ENCODE data around the gene CEMP1.
"Not testable (repeated sequence)": the region's sequence is repeated elsewhere in the genome, so short reads cannot be mapped to it uniquely, and the experiment has no call there.

The CEMP1 gene

GRCh38 chr16:2531371-2531695 lies at the start of gene CEMP1:
Gene CEMP1, minus strand, starts transcription at chr16:2531408. Its CDS starts 335 bp downstream, at chr16:2531073.
- in situ Hi-C loops (cut with HindIII; ENCODE audit: low pct_ligation_motif_present, low pct_unique_long_range_greater_than_20kb, low sequenced_read_pairs), result no loop called here
- DNase-seq, result no peak

GRCh38 chr16:2580818-2581217 lies 49.6 kb upstream of the CEMP1 start:
- DNase-seq; in situ Hi-C loops (cut with HindIII; ENCODE audit: low pct_ligation_motif_present, low pct_unique_long_range_greater_than_20kb, low sequenced_read_pairs): not testable (repeated sequence)

- in situ Hi-C loops (cut with HindIII; ENCODE audit: low pct_ligation_motif_present, low pct_unique_long_range_greater_than_20kb, low sequenced_read_pairs); DNase-seq: not testable (repeated sequence)
Observed at GRCh38 chr16:2580143-2580542, 48.9 kb upstream of the CEMP1 start.

GRCh38 chr16:2578905-2579304 lies 47.7 kb upstream of the CEMP1 start:
- in situ Hi-C loops (cut with HindIII; ENCODE audit: low pct_ligation_motif_present, low pct_unique_long_range_greater_than_20kb, low sequenced_read_pairs); DNase-seq: not testable (repeated sequence)

- in situ Hi-C loops (cut with HindIII; ENCODE audit: low pct_ligation_motif_present, low pct_unique_long_range_greater_than_20kb, low sequenced_read_pairs); DNase-seq: not testable (repeated sequence)
Observed at GRCh38 chr16:2577044-2577443, 45.8 kb upstream of the CEMP1 start.

- DNase-seq; in situ Hi-C loops (cut with HindIII; ENCODE audit: low pct_ligation_motif_present, low pct_unique_long_range_greater_than_20kb, low sequenced_read_pairs): not testable (repeated sequence)
Observed at GRCh38 chr16:2575839-2576238, 44.6 kb upstream of the CEMP1 start.

- in situ Hi-C loops (cut with HindIII; ENCODE audit: low pct_ligation_motif_present, low pct_unique_long_range_greater_than_20kb, low sequenced_read_pairs); DNase-seq: not testable (repeated sequence)
Observed at GRCh38 chr16:2572704-2573103, 41.5 kb upstream of the CEMP1 start.

- in situ Hi-C loops (cut with HindIII; ENCODE audit: low pct_ligation_motif_present, low pct_unique_long_range_greater_than_20kb, low sequenced_read_pairs); DNase-seq: not testable (repeated sequence)
Observed at GRCh38 chr16:2568573-2568972, 37.4 kb upstream of the CEMP1 start.

- DNase-seq; in situ Hi-C loops (cut with HindIII; ENCODE audit: low pct_ligation_motif_present, low pct_unique_long_range_greater_than_20kb, low sequenced_read_pairs): not testable (repeated sequence)
Observed at GRCh38 chr16:2567506-2567905, 36.3 kb upstream of the CEMP1 start.

- DNase-seq; in situ Hi-C loops (cut with HindIII; ENCODE audit: low pct_ligation_motif_present, low pct_unique_long_range_greater_than_20kb, low sequenced_read_pairs): not testable (repeated sequence)
Observed at GRCh38 chr16:2560798-2561133, 29.6 kb upstream of the CEMP1 start.

GRCh38 chr16:2560131-2560797 lies 29.1 kb upstream of the CEMP1 start:
- DNase-seq; in situ Hi-C loops (cut with HindIII; ENCODE audit: low pct_ligation_motif_present, low pct_unique_long_range_greater_than_20kb, low sequenced_read_pairs): not testable (repeated sequence)

- DNase-seq; in situ Hi-C loops (cut with HindIII; ENCODE audit: low pct_ligation_motif_present, low pct_unique_long_range_greater_than_20kb, low sequenced_read_pairs): not testable (repeated sequence)
Observed at GRCh38 chr16:2557150-2557549, 25.9 kb upstream of the CEMP1 start.

GRCh38 chr16:2554709-2555425 lies 23.7 kb upstream of the CEMP1 start:
- in situ Hi-C loops (cut with HindIII; ENCODE audit: low pct_ligation_motif_present, low pct_unique_long_range_greater_than_20kb, low sequenced_read_pairs); DNase-seq: not testable (repeated sequence)

- DNase-seq; in situ Hi-C loops (cut with HindIII; ENCODE audit: low pct_ligation_motif_present, low pct_unique_long_range_greater_than_20kb, low sequenced_read_pairs): not testable (repeated sequence)
Observed at GRCh38 chr16:2551420-2551889, 20.2 kb upstream of the CEMP1 start.

- in situ Hi-C loops (cut with HindIII; ENCODE audit: low pct_ligation_motif_present, low pct_unique_long_range_greater_than_20kb, low sequenced_read_pairs); DNase-seq: not testable (repeated sequence)
Observed at GRCh38 chr16:2550283-2550878, 19.2 kb upstream of the CEMP1 start.

- DNase-seq; in situ Hi-C loops (cut with HindIII; ENCODE audit: low pct_ligation_motif_present, low pct_unique_long_range_greater_than_20kb, low sequenced_read_pairs): not testable (repeated sequence)
Observed at GRCh38 chr16:2543771-2544170, 12.6 kb upstream of the CEMP1 start.

- in situ Hi-C loops (cut with HindIII; ENCODE audit: low pct_ligation_motif_present, low pct_unique_long_range_greater_than_20kb, low sequenced_read_pairs); DNase-seq: not testable (repeated sequence)
Observed at GRCh38 chr16:2541409-2541808, 10.2 kb upstream of the CEMP1 start.

- DNase-seq; in situ Hi-C loops (cut with HindIII; ENCODE audit: low pct_ligation_motif_present, low pct_unique_long_range_greater_than_20kb, low sequenced_read_pairs): not testable (repeated sequence)
Observed at GRCh38 chr16:2540912-2541311, 9.7 kb upstream of the CEMP1 start.

GRCh38 chr16:2539845-2540458 lies 8.7 kb upstream of the CEMP1 start:
- DNase-seq, result peak; percentile 35
- in situ Hi-C loops (cut with HindIII; ENCODE audit: low pct_ligation_motif_present, low pct_unique_long_range_greater_than_20kb, low sequenced_read_pairs), result not testable (repeated sequence)

Measured in ACHN (cell line).